Endothelial cell of umbilical vein (primary cell): ENCODE results near the gene LMAN2. TPM values are rescaled to one million over a fixed set of nuclear protein-coding genes. Genes with fewer than 3 reads are reported as not detected.

ENCODE experiments used
- BruUV-seq: library from RNA; stranded (reverse); fragments of 400-500 nt; replicated peaks from 2 replicates; lab custom pipeline; 2021; lab: Mats Ljungman, UMichigan
- CTCF ChIA-PET: fragments of 300-600, 350-600 bp; sonication (Branson Sonifier 250); formaldehyde crosslinking; loops from one replicate; lab custom pipeline; 2021; ENCODE audit warnings: antibody characterized with exemption, inconsistent platforms; lab: Charles Lee
- POLR2A ChIA-PET: fragments of 300-600, 350-600 bp; sonication (Branson Sonifier 250); formaldehyde crosslinking; loops from one replicate; lab custom pipeline; 2021; ENCODE audit warnings: antibody characterized with exemption, inconsistent platforms; lab: Charles Lee
- DNase-seq: peaks from one replicate; pipeline ENCODE4 v3.0.0-alpha.2; 2011; ENCODE audit warnings: low read depth, low spot score
- FAIRE-seq: peaks from 2 replicates; lab custom pipeline; 2011; peaks lifted over from hg19 to GRCh38; lab: Jason Lieb, UNC
- H2AFZ ChIP-seq: 2 replicates; pipeline ENCODE4 v1.6.0; 2012; ENCODE audit warnings: low read depth, low read length, control low read depth, inconsistent platforms
- H3K27ac ChIP-seq: 2 replicates; pipeline ENCODE4 v1.5.1; 2011; ENCODE audit warnings: low read depth, mild to moderate bottlenecking, control low read depth, low read length, moderate library complexity; ENCODE audit not compliant: insufficient read depth
- H3K27me3 ChIP-seq, 2 experiments: 2 replicates each; pipeline versions ENCODE4 v1.6.0 to v1.6.1; 2011; ENCODE audit warnings: low read length in 2 of 2, mixed read lengths in 1 of 2; ENCODE audit not compliant: control insufficient read depth in 2 of 2, insufficient read depth in 2 of 2
- H3K36me3 ChIP-seq, 2 experiments: 2 replicates in 1 of 2; 3 replicates in 1 of 2; pipeline ENCODE4 v1.5.1; 2011; ENCODE audit warnings: low read length in 2 of 2, mild to moderate bottlenecking in 1 of 2, moderate library complexity in 1 of 2; ENCODE audit not compliant: control insufficient read depth in 2 of 2, insufficient read depth in 2 of 2; ENCODE audit errors: extremely low read depth in 1 of 2
- H3K4me1 ChIP-seq: 3 replicates; pipeline ENCODE4 v1.5.1; 2011; ENCODE audit warnings: mild to moderate bottlenecking, low read length; ENCODE audit not compliant: control insufficient read depth, insufficient read depth; ENCODE audit errors: extremely low read depth
- H3K4me2 ChIP-seq: 2 replicates; pipeline ENCODE4 v1.6.1; 2011; ENCODE audit warnings: low read length, control low read depth, mixed read lengths; ENCODE audit not compliant: insufficient read depth
- H3K4me3 ChIP-seq, 3 experiments: fragments of 200-600 bp in 1 of 3; sonication (generic), shearing (Covaris generic) in 1 of 3; replicated peaks in 1 of 3; 2 replicates each; pipeline ENCODE4 v1.5.1; 2011 to 2016; ENCODE audit warnings: control low read depth in 3 of 3, low read length in 3 of 3, mild to moderate bottlenecking in 2 of 3, inconsistent platforms in 1 of 3, low read depth in 1 of 3, moderate library complexity in 1 of 3; ENCODE audit not compliant: insufficient read depth in 1 of 3
- H3K79me2 ChIP-seq: 2 replicates; pipeline ENCODE4 v1.6.0; 2012; ENCODE audit warnings: low read length, inconsistent platforms; ENCODE audit not compliant: control insufficient read depth, insufficient read depth
- H3K9ac ChIP-seq: replicated peaks from 2 replicates; pipeline ENCODE3; 2011; ENCODE audit warnings: low read length, control low read depth; ENCODE audit not compliant: insufficient read depth; ENCODE audit errors: extremely low read depth
- H3K9me1 ChIP-seq: replicated peaks from 3 replicates; pipeline ENCODE4 v1.6.0; 2011; ENCODE audit warnings: mild to moderate bottlenecking, low read length; ENCODE audit not compliant: control insufficient read depth, insufficient read depth; ENCODE audit errors: extremely low read depth
- H3K9me3 ChIP-seq: replicated peaks from 2 replicates; pipeline ENCODE4 v1.5.1; 2012; ENCODE audit warnings: low read length, inconsistent platforms; ENCODE audit not compliant: control insufficient read depth, insufficient read depth
- H4K20me1 ChIP-seq: replicated peaks from 2 replicates; pipeline ENCODE3; 2011; ENCODE audit warnings: mild to moderate bottlenecking, low read length; ENCODE audit not compliant: control insufficient read depth, insufficient read depth; ENCODE audit errors: extremely low read depth
- EZH2 ChIP-seq: IDR thresholded peaks from 2 replicates; pipeline ENCODE4 v1.6.1; 2012; ENCODE audit warnings: borderline replicate concordance, low read depth, mild to moderate bottlenecking, moderate library complexity, low read length, inconsistent platforms; ENCODE audit not compliant: severe bottlenecking
- FOS ChIP-seq: IDR thresholded peaks from 2 replicates; pipeline ENCODE4 v1.6.1; 2011; ENCODE audit warnings: mild to moderate bottlenecking, low read length, moderate library complexity, borderline replicate concordance; ENCODE audit not compliant: insufficient read depth
- GATA2 ChIP-seq: IDR thresholded peaks from 2 replicates; pipeline ENCODE4 v1.7.0; 2011; ENCODE audit warnings: low read depth, mild to moderate bottlenecking, moderate library complexity, mixed read lengths, low read length; ENCODE audit not compliant: insufficient read length, insufficient read depth
- JUN ChIP-seq: IDR thresholded peaks from 2 replicates; pipeline ENCODE4 v1.6.1; 2011; ENCODE audit warnings: borderline replicate concordance, low read depth; ENCODE audit not compliant: insufficient read length, insufficient read depth
- MYC ChIP-seq: IDR thresholded peaks from one replicate; pipeline ENCODE4 v1.6.1; 2011; ENCODE audit warnings: mild to moderate bottlenecking, low read depth, low read length
- dilution Hi-C: fragments of 300-500 bp; cut with MboI; formaldehyde crosslinking; loops from one replicate; pipeline ENCODE4 v1.15.0; 2019; ENCODE audit warnings: low sequenced_read_pairs; ENCODE audit not compliant: extremely low pct_ligation_motif_present
- intact Hi-C: fragments of 100-400 bp; cut with micrococcal nuclease; formaldehyde crosslinking; loops from one replicate; pipeline ENCODE4 v1.10.0; 2022
- polyA plus RNA-seq, 4 experiments: library from polyadenylated mRNA; depleted of rRNA in 3 of 4; stranded (reverse) in 3 of 4; unstranded in 1 of 4; fragments of >200 nt; gene quantifications; 2 replicates each; pipeline versions ENCODE4 v1.2.1 to v1.2.3, GENCODE V29; 2011 to 2012; ENCODE audit warnings: missing spikeins in 1 of 4
- total RNA-seq: library from RNA; stranded (reverse); gene quantifications from 2 replicates; pipeline ENCODE4 v1.2.3, GENCODE V29; 2021
- TF ChIP-seq, protein P1 (sequence below), 2 donors: IDR thresholded peaks; 1 replicate in 1 of 2; 2 replicates in 1 of 2; pipeline ENCODE4 v1.5.1; 2011; ENCODE audit warnings: low read length in 2 of 2, mild to moderate bottlenecking in 2 of 2, moderate library complexity in 2 of 2, control low read depth in 1 of 2, inconsistent platforms in 1 of 2, low read depth in 1 of 2; ENCODE audit not compliant: insufficient read depth in 1 of 2; ENCODE audit errors: extremely low read depth in 1 of 2

LMAN2 gene
- total and polyA plus RNA-seq, 2 donors (not counting 3 experiments of a cell fraction or from before 2014, with no cell fraction given) = 151 to 370 TPM

- intact Hi-C loops = no loop called here
- no peak for FAIRE-seq
- no peaks in the 10 kb centered on the region for H4K20me1 ChIP-seq
- H3K27ac ChIP-seq = no peak overlapping the region
- H3K4me2 ChIP-seq = no peak overlapping the region
- no peaks in the 10 kb centered on the region for H3K9me3 ChIP-seq
- no peak overlapping the region for H3K9ac ChIP-seq
- ChIA-PET CTCF (interaction anchor here (3.3 to 6.3 kb wide), 2 partner anchors 16 to 45 kb away, joined by 10 to 31 read pairs; no protein-coding TSS in a partner anchor), POLR2A (no interaction called here)
- H3K79me2 ChIP-seq = peaks cover 21% of the 10 kb centered on the region
- BruUV-seq = no TSS peak
- TF ChIP-seq JUN (no peak), GATA2 (no peak), FOS (no peak), EZH2 (no peak)
- TF ChIP-seq, protein P1, sequence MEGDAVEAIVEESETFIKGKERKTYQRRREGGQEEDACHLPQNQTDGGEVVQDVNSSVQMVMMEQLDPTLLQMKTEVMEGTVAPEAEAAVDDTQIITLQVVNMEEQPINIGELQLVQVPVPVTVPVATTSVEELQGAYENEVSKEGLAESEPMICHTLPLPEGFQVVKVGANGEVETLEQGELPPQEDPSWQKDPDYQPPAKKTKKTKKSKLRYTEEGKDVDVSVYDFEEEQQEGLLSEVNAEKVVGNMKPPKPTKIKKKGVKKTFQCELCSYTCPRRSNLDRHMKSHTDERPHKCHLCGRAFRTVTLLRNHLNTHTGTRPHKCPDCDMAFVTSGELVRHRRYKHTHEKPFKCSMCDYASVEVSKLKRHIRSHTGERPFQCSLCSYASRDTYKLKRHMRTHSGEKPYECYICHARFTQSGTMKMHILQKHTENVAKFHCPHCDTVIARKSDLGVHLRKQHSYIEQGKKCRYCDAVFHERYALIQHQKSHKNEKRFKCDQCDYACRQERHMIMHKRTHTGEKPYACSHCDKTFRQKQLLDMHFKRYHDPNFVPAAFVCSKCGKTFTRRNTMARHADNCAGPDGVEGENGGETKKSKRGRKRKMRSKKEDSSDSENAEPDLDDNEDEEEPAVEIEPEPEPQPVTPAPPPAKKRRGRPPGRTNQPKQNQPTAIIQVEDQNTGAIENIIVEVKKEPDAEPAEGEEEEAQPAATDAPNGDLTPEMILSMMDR (IDR thresholded peaks at IDR 0.05; ENCODE audit: extremely low read depth in 1 of 2, insufficient read depth in 1 of 2, low read depth in 1 of 2, low read length in 2 of 2) = no peak
- H3K4me3 ChIP-seq = no peak overlapping the region
- H2AFZ ChIP-seq = no peak overlapping the region
- H3K36me3 ChIP-seq = no peaks in the 10 kb centered on the region
- H3K4me1 ChIP-seq = peaks cover 36% of the 10 kb centered on the region
- dilution Hi-C loops = no loop called here
- no peak for DNase-seq
- H3K9me1 ChIP-seq = no peaks in the 10 kb centered on the region
- H3K27me3 ChIP-seq = no peaks in the 10 kb centered on the region
These were observed 2.8 kb upstream of the LMAN2 start for GRCh38 chr5:177354256-177354655.

DNA sequence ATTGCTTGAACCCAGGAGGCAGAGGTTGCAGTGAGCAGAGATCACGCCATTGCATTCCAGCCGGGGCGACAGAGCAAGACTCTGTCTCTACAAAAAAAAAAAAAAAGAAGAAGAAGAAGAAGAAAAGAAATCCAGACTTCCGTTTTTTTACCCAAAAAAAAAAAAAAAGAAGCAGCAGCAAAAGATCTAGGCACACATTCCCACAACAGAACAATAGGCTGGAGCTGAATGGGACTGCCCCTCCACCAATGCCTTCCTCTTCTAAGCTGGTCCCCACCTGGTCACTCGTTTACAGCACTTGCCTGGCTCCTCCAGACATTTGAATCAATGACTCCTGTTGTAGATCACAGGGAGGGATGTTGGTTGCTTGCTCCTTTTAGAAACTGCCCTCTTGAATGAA is 1.6 kb upstream of the LMAN2 start:
- Histone ChIP-seq H3K9me1 (no peaks in the 10 kb centered on the region), H4K20me1 (no peaks in the 10 kb centered on the region), H3K9ac (no peak overlapping the region), H3K4me2 (no peak overlapping the region), H3K9me3 (no peaks in the 10 kb centered on the region), H3K4me3 (no peak overlapping the region), H3K36me3 (no peaks in the 10 kb centered on the region), H3K27ac (no peak overlapping the region), H2AFZ (no peak overlapping the region), H3K4me1 (peaks cover 30% of the 10 kb centered on the region), H3K27me3 (no peaks in the 10 kb centered on the region), H3K79me2 (peaks cover 30% of the 10 kb centered on the region)
- FAIRE-seq (no peak), DNase-seq (no peak)
- intact Hi-C loops = no loop called here
- no TSS peak for BruUV-seq
- POLR2A ChIA-PET = no interaction called here
- CTCF ChIA-PET = interaction anchor here (1.3 to 6.3 kb wide), 3 partner anchors 17 to 239 kb away, joined by 3 to 31 read pairs (median 10); no protein-coding TSS in a partner anchor
- no peak for TF ChIP-seq MYC
- dilution Hi-C loops = no loop called here
